ENCODE data around the gene RIMS1. TPM values are rescaled to one million over a fixed set of nuclear protein-coding genes. Genes with fewer than 3 reads are reported as not detected.
A peak's percentile ranks its signal among the peaks of the same experiment; 100 is the strongest.

RIMS1 gene
- 456 TPM for total RNA-seq

GRCh38 chr6:71886184-71887005, at the start of gene RIMS1:
Gene RIMS1 (plus strand): TSS chr6:71886550. CDS start chr6:71887024, 474 bp downstream.
- peak; percentile 45 for DNase-seq

- DNase-seq: no peak
Measured at GRCh38 chr6:71851214-71851613, 35.1 kb upstream of the RIMS1 start.

GRCh38 chr6:71852948-71853347, 33.4 kb upstream of the RIMS1 start:
- no peak for DNase-seq

- DNase-seq: no peak
Measured at GRCh38 chr6:71855406-71855805, 30.9 kb upstream of the RIMS1 start.

GRCh38 chr6:71879016-71879415, 7.3 kb upstream of the RIMS1 start:
- no peak for DNase-seq

- DNase-seq: no peak
Measured at GRCh38 chr6:71887006-71887743, 825 bp downstream of the RIMS1 start.

- DNase-seq: no peak
Measured at GRCh38 chr6:71887744-71888230, 1.4 kb downstream of the RIMS1 start.

GRCh38 chr6:71888756-71889340, 2.5 kb downstream of the RIMS1 start:
- DNase-seq: peak; percentile 28

- DNase-seq: no peak
Measured at GRCh38 chr6:71889366-71889765, 3.0 kb downstream of the RIMS1 start.

- DNase-seq: no peak
Measured at GRCh38 chr6:71892641-71893040, 6.3 kb downstream of the RIMS1 start.

GRCh38 chr6:71900642-71901041, 14.3 kb downstream of the RIMS1 start:
- DNase-seq: no peak

- no peak for DNase-seq
Measured at GRCh38 chr6:71902261-71902660, 15.9 kb downstream of the RIMS1 start.

- DNase-seq: no peak
Measured at GRCh38 chr6:71906813-71907212, 20.5 kb downstream of the RIMS1 start.

- DNase-seq: no peak
Measured at GRCh38 chr6:71908162-71908765, 21.9 kb downstream of the RIMS1 start.

- DNase-seq: no peak
Measured at GRCh38 chr6:71913444-71914234, 27.3 kb downstream of the RIMS1 start.

GRCh38 chr6:71929047-71929446, 42.7 kb downstream of the RIMS1 start:
- DNase-seq: no peak

- DNase-seq: no peak
Measured at GRCh38 chr6:71933881-71934280, 47.5 kb downstream of the RIMS1 start.

- peak; percentile 15 for DNase-seq
Measured at GRCh38 chr6:71965404-71965803, 79.1 kb downstream of the RIMS1 start.

- DNase-seq: no peak
Measured at GRCh38 chr6:71967436-71967835, 81.1 kb downstream of the RIMS1 start.

GRCh38 chr6:71977884-71978283, 91.5 kb downstream of the RIMS1 start:
- DNase-seq: no peak

- no peak for DNase-seq
Measured at GRCh38 chr6:71979911-71980310, 93.6 kb downstream of the RIMS1 start.

GRCh38 chr6:71982389-71982788, 96.0 kb downstream of the RIMS1 start:
- DNase-seq: no peak

Measured in occipital lobe (tissue), 2 donors.